Measurements from ENCODE around the gene LTBR.

LTBR gene

DNA sequence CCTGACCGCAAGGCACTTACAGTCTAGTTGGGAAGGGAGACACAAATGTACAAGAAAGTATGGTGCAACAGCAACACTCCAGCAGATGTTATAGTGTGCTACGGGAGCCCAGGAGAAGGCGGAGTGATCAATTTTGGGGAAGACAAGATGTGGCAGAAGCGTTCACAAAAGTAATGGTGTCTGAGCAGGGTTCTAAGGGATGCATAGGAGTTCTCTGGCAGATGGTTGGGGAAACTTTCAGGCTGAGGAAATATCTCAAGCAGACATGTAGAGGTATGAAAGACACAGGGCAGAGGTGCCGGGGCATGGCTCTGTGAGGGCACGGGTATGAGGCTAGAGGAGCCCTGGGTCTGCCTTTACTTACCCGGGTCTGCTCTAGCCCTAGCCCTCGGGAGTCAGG is 37.0 kb upstream of the LTBR start:
- TF ChIP-seq, protein P1, sequence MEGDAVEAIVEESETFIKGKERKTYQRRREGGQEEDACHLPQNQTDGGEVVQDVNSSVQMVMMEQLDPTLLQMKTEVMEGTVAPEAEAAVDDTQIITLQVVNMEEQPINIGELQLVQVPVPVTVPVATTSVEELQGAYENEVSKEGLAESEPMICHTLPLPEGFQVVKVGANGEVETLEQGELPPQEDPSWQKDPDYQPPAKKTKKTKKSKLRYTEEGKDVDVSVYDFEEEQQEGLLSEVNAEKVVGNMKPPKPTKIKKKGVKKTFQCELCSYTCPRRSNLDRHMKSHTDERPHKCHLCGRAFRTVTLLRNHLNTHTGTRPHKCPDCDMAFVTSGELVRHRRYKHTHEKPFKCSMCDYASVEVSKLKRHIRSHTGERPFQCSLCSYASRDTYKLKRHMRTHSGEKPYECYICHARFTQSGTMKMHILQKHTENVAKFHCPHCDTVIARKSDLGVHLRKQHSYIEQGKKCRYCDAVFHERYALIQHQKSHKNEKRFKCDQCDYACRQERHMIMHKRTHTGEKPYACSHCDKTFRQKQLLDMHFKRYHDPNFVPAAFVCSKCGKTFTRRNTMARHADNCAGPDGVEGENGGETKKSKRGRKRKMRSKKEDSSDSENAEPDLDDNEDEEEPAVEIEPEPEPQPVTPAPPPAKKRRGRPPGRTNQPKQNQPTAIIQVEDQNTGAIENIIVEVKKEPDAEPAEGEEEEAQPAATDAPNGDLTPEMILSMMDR (IDR thresholded peaks at IDR 0.05; ENCODE audit: low read depth, low read length) = no peak

DNA sequence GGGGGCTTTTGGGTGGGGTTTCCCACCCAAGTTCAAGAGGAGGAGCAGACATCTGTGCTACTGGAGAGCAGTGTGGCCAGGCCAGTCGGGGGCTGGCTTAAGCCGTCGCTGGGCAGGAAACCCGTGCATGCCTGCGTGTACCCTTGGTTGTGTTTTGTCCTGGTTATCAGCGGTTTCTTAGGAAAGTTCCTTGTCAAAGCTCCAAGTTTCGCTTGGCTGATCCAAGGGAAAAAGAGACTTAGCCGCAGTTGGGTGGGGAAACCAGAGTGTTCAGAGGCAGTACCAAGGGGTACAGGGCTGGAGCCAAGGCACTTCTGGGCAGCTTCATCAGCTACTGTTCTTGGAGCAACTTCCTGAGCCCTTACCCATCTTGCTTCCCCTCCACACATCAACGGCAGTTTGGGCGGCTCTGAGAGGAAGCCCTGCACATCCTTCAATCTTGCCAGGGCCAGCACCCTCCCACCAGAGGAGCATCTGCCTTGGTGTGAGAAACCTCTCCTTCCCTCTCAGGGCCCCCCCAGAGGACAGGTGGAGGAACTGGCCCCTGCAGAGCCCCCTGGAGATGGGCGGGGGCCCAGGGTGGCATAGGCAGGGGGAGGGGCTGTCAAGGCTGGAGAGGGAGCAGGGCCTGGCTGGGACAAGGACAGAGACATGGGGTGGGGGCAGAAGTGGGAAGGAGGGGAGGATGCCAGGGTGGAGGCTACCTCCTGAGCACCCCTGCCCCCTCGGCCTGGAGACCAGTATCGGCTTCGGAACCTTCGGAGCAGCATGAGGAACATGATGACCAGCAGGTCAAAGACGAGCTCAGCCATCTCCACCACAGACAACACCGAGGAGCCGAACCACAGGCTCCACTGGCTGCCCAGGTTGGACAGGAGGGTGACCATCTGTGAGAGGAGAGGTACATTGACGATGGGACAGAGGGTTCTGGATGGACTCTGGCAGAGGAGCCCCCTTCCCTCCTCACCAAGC is 36.3 kb upstream of the LTBR start:
- TF ChIP-seq, protein P1 (IDR thresholded peaks at IDR 0.05; ENCODE audit: low read depth, low read length) = no peak
- peak; percentile 55 to 98 for DNase-seq (ENCODE audit: low read depth in 2 of 2)
- H3K4me3 ChIP-seq (replicated peaks in 1 of 2; ENCODE audit: low read depth in 2 of 2, low read length in 2 of 2) = no peak overlapping the region

More for the DNA sequence above, 37.0 kb upstream of the LTBR start:
- H3K4me3 ChIP-seq (replicated peaks in 1 of 2; ENCODE audit: low read depth in 2 of 2, low read length in 2 of 2) = no peak overlapping the region
- no peak for DNase-seq (ENCODE audit: low read depth in 2 of 2)

DNA sequence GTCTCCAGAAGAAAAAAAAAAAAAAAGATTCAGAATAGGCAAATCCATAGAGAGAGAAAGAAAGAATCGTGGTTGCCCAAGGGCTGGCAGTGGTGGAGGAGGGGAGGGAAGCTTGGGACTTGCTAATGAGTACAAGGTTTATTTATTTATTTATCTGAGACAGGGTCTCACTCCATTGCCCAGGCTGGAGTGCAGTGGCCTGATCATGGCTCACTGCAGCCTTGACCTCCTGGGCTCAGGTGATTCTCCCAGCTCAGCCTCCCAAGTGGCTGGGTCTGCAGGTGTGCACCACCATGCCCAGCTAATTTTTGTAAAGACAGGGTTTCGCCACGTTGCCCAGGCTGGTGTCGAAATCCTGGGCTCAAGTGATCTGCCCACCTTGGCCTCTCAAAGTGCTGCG is 32.3 kb upstream of the LTBR start:
- TF ChIP-seq, protein P1 (IDR thresholded peaks at IDR 0.05; ENCODE audit: low read depth, low read length) = no peak
- DNase-seq (ENCODE audit: low read depth in 2 of 2) = no peak

DNA sequence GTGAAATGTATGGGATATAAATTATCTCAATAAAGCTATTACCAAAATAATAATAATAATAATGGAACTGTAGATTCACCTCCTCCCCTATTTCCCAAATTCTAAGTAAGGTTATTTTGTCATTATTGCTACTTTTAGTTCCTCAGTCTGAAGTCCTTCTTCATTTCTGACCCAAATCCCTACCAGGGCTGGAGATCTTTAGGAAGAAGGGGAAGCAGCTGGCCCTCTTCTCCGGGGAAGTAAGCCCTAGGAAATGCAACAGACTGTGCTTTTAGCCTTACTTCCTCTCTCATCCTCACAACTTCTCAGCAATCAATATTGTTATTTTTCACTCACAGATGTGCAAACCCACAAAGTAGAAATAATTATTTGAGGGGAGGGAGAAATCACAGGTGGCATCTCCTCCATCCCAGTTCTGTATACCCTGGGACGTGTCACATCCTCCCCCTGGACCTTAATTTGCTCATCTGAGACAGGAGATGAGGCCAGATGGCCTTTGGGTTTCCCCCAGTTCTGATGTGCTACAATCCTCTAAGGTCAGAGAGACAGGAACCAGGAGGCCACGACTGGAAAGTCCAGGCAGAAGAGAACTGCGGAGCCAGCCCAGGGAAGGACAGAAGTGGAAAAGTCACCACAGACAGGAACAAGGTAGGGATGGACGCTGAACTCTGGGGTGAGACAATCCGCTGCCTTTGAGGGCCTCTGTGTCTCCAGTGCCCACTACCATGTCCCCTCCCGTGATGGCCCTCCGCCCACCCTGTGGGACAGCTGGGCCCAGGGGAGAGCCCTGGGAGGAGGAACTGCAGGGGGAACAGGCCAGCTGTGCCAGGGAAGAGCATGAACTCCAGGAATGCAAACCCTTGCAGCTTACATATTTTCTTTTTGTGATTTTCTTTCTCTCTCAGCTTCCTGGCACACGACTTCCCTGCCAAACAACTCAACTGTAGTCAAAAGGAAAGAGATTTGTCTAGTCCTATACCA is 31.5 kb upstream of the LTBR start:
- DNase-seq (ENCODE audit: low read depth in 2 of 2) = no peak
- no peak overlapping the region for H3K4me3 ChIP-seq (replicated peaks in 1 of 2; ENCODE audit: low read depth in 2 of 2, low read length in 2 of 2)
- TF ChIP-seq, protein P1 (IDR thresholded peaks at IDR 0.05; ENCODE audit: low read depth, low read length) = no peak

More for the DNA sequence above, 32.3 kb upstream of the LTBR start:
- H3K4me3 ChIP-seq (replicated peaks in 1 of 2; ENCODE audit: low read depth in 2 of 2, low read length in 2 of 2) = no peak overlapping the region

DNA sequence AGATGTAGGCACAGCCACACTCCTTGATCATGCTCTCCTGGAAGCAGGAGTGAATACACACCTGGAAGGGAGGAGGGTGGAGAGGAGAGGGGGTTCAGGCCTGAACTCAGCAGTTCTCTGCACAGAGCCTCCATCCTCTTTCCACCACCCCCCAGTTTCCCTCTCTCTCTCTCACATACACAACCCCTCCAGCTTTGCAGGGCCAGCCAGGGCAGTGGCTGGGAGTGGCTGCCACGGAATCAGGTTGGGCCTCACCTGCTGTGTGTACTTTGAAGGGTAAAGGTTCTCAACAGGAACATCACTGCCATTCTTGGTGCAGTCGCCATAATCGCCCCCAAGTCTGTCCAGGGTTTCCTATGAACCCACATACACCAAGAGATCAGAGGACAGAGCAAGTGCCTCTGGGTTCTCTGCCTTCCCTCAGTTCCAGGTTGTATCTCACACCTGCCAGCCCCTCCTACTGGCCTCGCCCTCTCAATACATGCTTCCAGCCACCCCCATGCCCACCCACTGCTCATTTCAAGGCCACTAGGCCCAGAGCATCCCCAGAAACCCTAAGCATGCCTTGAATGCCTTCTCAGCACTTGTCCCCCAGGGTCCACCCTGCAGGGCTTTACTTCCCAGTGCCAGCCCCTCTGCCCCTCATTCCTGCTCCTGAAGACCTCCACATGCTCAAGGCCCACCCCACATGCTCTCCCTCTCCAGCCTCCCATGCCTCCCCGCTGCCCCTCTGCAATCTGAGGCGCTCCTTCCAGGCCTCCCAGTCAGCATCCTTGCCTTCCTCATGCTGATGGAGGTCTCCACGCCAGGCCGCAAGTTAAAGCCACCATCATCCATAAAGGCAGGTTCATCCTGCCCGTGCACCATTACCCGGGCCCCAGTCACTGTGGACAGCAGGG is 29.2 kb upstream of the LTBR start:
- H3K4me3 ChIP-seq (replicated peaks in 1 of 2; ENCODE audit: low read depth in 2 of 2, low read length in 2 of 2) = no peak overlapping the region
- no peak for DNase-seq (ENCODE audit: low read depth in 2 of 2)
- TF ChIP-seq, protein P1 (IDR thresholded peaks at IDR 0.05; ENCODE audit: low read depth, low read length) = no peak
